Right lobe of liver (tissue), 6 donors: ENCODE measurements around the gene NEGR1. TPM values are rescaled to one million over a fixed set of nuclear protein-coding genes. Genes with fewer than 3 reads are reported as not detected.

Experiments used
- ATAC-seq, 4 donors: fragments of 200-7000 bp; cut with Tn5 transposase; one replicate each; pipeline ENCODE4 v1.9.1; 2020; ENCODE audit warnings: mild to moderate bottlenecking in 4 of 4, moderate library complexity in 4 of 4
- DNase-seq, 3 donors: peaks; one replicate each; pipeline ENCODE4 v3.0.0-alpha.2; 2020
- H3K27ac ChIP-seq, 3 donors: fragments of 200-600 bp; one replicate each; pipeline ENCODE4 v1.8.0; 2022
- H3K27me3 ChIP-seq, 2 donors: fragments of 200-600 bp; one replicate each; pipeline ENCODE4 v1.8.0; 2022
- H3K36me3 ChIP-seq, 4 donors: fragments of 200-600 bp; sonication (generic) in 1 of 4; one replicate each; pipeline versions ENCODE4 v1.5.1 to v1.8.0; 2017 to 2022; ENCODE audit warnings: control low read depth in 1 of 4
- H3K4me1 ChIP-seq, 4 donors: fragments of 200-600 bp; sonication (generic) in 1 of 4; one replicate each; pipeline versions ENCODE4 v1.5.1 to v1.8.0; 2017 to 2022; ENCODE audit warnings: control low read depth in 1 of 4
- H3K4me3 ChIP-seq, 3 donors: fragments of 200-600 bp; one replicate each; pipeline ENCODE4 v1.8.0; 2022
- H3K9me3 ChIP-seq, 4 donors: fragments of 200-600 bp; sonication (generic) in 1 of 4; one replicate each; pipeline versions ENCODE4 v1.5.1 to v1.8.0; 2017 to 2022; ENCODE audit warnings: control low read depth in 1 of 4
- POLR2A ChIP-seq: fragments of 450-650 bp; IDR thresholded peaks from one replicate; pipeline ENCODE4 v1.6.1; 2017; ENCODE audit warnings: antibody characterized with exemption, mild to moderate bottlenecking
- WGBS: methylation state at CpG from one replicate; pipeline ENCODE4 v1.1.6; 2018; ENCODE audit warnings: low coverage, low lambda C conversion rate; ENCODE audit not compliant: insufficient coverage; ENCODE audit errors: missing lambda C conversion rate; 5-methylcytosine and 5-hydroxymethylcytosine counted together
- intact Hi-C, 2 donors: fragments of 100-400 bp; cut with DNase I; formaldehyde crosslinking; loops; one replicate each; pipeline versions ENCODE4 v1.11.2 to v1.14.1; 2022
- total RNA-seq, 6 experiments: library from RNA; depleted of rRNA in 2 of 6; stranded (reverse); fragments of >200 nt in 2 of 6; fragmentation: NEBNext Ultra II Directional in 3 of 6; extraction: Animal tissue kit (Norgen Biotek cat#: 25700) in 3 of 6; gene quantifications; one replicate each; pipeline versions ENCODE4 v1.1.0 to v1.2.4, GENCODE V29; 2016 to 2023
- TF ChIP-seq, protein P1 (sequence below), 4 donors: fragments of 200-600 bp in 3 of 4; fragments of 450-650 bp in 1 of 4; IDR thresholded peaks; one replicate each; pipeline versions ENCODE4 v1.5.1 to v1.8.0; 2016 to 2022; ENCODE audit warnings: antibody characterized with exemption in 4 of 4, mild to moderate bottlenecking in 2 of 4
- donor health status: DM: no; HTN: yes; CAD: no.
- donor health status: DM: no; HTN: no; CAD: no.
- donor health status: DM: no; HTN: no; CAD: no.
- donor health status: DM: no; HTN: yes; CAD: no.
- donor health status: DM: no; HTN: yes; CAD: no.

The NEGR1 gene
- total RNA-seq, 6 experiments from 2014 or later = 0.02 to 0.31 (median 0.14) TPM

DNA sequence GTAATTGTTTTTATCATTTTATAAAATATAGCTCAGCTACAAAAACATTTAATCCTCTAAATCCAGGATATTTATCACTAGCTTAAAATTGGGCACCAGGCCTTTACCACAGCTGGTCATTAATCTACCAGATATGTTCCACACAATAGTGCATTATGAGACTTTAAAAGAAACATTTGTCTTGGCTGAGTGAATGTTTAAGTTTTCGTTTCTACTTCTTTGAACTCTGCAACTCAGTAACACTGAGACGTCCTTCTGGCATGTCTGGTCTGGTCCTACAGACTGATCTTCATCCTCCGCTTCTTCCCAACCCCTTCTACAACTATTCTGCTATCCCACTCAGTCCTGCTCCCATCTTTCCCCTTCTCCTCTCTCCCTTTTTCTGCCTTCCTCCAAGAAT is 296.2 kb downstream of the NEGR1 start:
- 74% methylated on average over 3 of the region's 3 CpGs for WGBS
- TF ChIP-seq, protein P1, sequence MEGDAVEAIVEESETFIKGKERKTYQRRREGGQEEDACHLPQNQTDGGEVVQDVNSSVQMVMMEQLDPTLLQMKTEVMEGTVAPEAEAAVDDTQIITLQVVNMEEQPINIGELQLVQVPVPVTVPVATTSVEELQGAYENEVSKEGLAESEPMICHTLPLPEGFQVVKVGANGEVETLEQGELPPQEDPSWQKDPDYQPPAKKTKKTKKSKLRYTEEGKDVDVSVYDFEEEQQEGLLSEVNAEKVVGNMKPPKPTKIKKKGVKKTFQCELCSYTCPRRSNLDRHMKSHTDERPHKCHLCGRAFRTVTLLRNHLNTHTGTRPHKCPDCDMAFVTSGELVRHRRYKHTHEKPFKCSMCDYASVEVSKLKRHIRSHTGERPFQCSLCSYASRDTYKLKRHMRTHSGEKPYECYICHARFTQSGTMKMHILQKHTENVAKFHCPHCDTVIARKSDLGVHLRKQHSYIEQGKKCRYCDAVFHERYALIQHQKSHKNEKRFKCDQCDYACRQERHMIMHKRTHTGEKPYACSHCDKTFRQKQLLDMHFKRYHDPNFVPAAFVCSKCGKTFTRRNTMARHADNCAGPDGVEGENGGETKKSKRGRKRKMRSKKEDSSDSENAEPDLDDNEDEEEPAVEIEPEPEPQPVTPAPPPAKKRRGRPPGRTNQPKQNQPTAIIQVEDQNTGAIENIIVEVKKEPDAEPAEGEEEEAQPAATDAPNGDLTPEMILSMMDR (IDR thresholded peaks at IDR 0.05) = no peak
- no peak for TF ChIP-seq POLR2A
- Histone ChIP-seq H3K27me3 (no peaks in the 10 kb centered on the region), H3K4me1 (no peaks in the 10 kb centered on the region), H3K27ac (no peak overlapping the region), H3K9me3 (no peaks in the 10 kb centered on the region), H3K4me3 (no peak overlapping the region), H3K36me3 (no peaks in the 10 kb centered on the region)
- no peak for DNase-seq
- intact Hi-C loops = no loop called here
- no peak for ATAC-seq

- no peak for ATAC-seq
- no peaks in the 10 kb centered on the region for H3K4me1 ChIP-seq
- TF ChIP-seq, protein P1 (IDR thresholded peaks at IDR 0.05) = no peak
- TF ChIP-seq POLR2A = no peak
- H3K4me3 ChIP-seq = no peak overlapping the region
- H3K27ac ChIP-seq = no peak overlapping the region
- H3K27me3 ChIP-seq = no peaks in the 10 kb centered on the region
- no peaks in the 10 kb centered on the region for H3K9me3 ChIP-seq
- no peak for DNase-seq
- H3K36me3 ChIP-seq = no peaks in the 10 kb centered on the region
- intact Hi-C loops = no loop called here
- WGBS = 86% methylated on average over 1 of the region's 1 CpG
These were observed 301.8 kb downstream of the NEGR1 start for GRCh38 chr1:71980556-71980955.

DNA sequence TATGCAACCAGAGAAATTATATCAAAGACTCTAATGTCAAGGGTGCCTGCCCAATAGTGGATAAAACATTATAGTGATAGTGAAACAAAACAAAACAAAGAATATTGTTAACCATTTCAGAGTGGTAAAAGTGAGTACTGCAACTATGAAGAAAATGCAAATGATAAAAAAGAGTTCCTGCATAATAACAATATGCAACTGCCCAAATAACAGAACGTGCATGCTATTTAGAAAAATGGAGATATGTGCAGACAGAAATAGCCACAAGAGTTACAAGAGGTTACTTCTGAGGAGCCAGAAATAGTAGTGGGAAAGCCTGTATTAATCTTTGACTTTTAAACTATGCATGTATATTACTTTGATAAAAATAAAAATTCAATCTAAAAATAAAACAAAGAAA is 302.5 kb downstream of the NEGR1 start:
- no peak for TF ChIP-seq POLR2A
- TF ChIP-seq, protein P1 (IDR thresholded peaks at IDR 0.05) = no peak
- ATAC-seq = no peak
- Histone ChIP-seq H3K36me3 (no peaks in the 10 kb centered on the region), H3K27ac (no peak overlapping the region), H3K4me1 (no peaks in the 10 kb centered on the region), H3K4me3 (no peak overlapping the region), H3K27me3 (no peaks in the 10 kb centered on the region), H3K9me3 (no peaks in the 10 kb centered on the region)
- 33% methylated on average over 1 of the region's 1 CpG for WGBS
- no peak for DNase-seq
- intact Hi-C loops = no loop called here

- Histone ChIP-seq H3K27me3 (no peaks in the 10 kb centered on the region), H3K36me3 (no peaks in the 10 kb centered on the region), H3K9me3 (no peaks in the 10 kb centered on the region), H3K4me1 (no peaks in the 10 kb centered on the region), H3K4me3 (no peak overlapping the region), H3K27ac (no peak overlapping the region)
- TF ChIP-seq, protein P1 (IDR thresholded peaks at IDR 0.05) = no peak
- no peak for TF ChIP-seq POLR2A
- WGBS = 36% methylated on average over 2 of the region's 2 CpGs
- no peak for DNase-seq
- intact Hi-C loops = no loop called here
- no peak for ATAC-seq
These were observed 314.7 kb downstream of the NEGR1 start for GRCh38 chr1:71967670-71968069.

DNA sequence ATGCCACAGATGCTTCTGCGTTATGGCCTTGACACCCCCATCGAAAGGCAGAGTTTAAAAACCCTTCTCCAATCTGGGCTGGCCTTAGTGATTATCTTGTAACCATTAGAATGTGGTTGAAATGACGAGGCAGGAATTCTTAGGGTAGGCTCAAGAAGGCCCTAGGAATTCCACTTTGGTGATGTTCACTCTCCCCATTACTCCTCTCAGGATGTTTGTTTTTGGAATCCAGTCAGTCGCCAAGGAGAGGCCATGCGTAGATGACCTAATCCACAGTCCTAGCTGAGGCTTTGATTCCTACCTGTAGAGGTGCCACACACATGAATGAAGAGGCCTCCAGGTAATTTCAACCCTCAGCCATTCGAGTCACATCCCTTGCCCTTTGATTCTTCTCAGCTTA is 318.2 kb downstream of the NEGR1 start:
- WGBS = 72% methylated on average over 5 of the region's 6 CpGs
- DNase-seq (no peak), ATAC-seq (no peak)
- intact Hi-C loops = no loop called here
- H3K4me3 ChIP-seq = no peak overlapping the region
- H3K27ac ChIP-seq = no peak overlapping the region
- TF ChIP-seq POLR2A = no peak
- TF ChIP-seq, protein P1 (IDR thresholded peaks at IDR 0.05) = no peak
- no peaks in the 10 kb centered on the region for H3K27me3 ChIP-seq
- H3K36me3 ChIP-seq = no peaks in the 10 kb centered on the region
- H3K9me3 ChIP-seq = no peaks in the 10 kb centered on the region
- no peaks in the 10 kb centered on the region for H3K4me1 ChIP-seq
